ENCODE measurements around the gene GSX1.
"Not testable (repeated sequence)": the region's sequence is repeated elsewhere in the genome, so short reads cannot be mapped to it uniquely, and the experiment has no call there.

GSX1 gene

GRCh38 chr13:27794921-27795717, 2.8 kb downstream of the GSX1 start:
- FAIRE-seq = no peak

- FAIRE-seq = no peak
Measured at GRCh38 chr13:27795718-27796019, 3.4 kb downstream of the GSX1 start.

DNA sequence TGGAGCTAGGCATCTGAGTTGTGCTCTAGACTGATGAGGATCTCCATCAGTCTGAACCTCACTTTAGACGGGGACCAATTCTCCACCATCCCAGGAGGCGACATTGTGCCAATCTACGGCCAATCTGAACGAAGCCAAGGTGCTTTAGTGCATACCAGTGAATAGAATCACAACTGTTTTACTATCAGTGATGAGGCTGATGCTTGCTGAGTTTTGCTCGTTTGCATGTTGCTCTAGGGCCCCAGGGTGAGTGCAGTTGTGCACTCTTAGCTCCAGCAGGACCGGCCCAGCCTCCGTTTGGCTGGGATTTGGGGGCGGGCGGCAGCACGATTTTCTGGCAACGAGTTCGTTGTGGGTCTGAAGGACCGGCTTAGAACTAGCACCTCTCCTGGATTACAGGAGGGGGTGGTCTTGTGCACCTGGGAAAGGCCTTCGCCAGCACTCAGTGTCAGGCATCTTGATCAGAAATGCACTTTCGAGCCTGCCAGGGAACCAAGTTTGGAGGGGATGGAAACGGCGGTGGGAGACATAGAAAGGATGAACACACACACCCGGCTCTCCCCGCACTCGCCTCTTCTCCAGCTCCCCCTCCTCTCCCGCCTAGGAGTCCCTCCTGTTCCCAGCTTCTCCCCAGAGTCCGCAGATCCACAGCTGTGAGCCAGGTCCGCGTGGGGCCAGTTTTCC, 4.4 kb downstream of the GSX1 start:
- FAIRE-seq = no peak

DNA sequence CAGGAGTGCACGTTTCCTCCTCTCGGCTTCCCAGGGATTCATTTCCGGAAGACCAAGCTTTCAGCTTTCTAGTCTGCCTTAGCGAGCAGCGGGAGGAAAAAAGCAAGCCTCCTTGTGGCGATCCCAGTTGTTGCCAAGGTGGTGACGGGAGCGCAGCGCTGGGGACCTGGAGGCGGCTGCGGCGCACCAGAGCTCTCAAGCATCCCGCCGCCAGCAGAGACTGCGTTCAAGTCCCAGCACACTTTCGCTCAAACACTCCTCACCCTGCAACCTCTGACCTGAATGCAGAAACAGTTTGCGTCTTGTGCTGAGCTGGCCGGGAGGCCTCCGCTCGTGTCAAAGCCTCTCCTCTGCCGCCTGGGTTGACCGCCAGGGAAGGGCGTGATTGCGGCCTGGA, 4.9 kb downstream of the GSX1 start:
- FAIRE-seq = no peak

- no peak for FAIRE-seq
Measured at GRCh38 chr13:27806744-27807387, 14.6 kb downstream of the GSX1 start.

DNA sequence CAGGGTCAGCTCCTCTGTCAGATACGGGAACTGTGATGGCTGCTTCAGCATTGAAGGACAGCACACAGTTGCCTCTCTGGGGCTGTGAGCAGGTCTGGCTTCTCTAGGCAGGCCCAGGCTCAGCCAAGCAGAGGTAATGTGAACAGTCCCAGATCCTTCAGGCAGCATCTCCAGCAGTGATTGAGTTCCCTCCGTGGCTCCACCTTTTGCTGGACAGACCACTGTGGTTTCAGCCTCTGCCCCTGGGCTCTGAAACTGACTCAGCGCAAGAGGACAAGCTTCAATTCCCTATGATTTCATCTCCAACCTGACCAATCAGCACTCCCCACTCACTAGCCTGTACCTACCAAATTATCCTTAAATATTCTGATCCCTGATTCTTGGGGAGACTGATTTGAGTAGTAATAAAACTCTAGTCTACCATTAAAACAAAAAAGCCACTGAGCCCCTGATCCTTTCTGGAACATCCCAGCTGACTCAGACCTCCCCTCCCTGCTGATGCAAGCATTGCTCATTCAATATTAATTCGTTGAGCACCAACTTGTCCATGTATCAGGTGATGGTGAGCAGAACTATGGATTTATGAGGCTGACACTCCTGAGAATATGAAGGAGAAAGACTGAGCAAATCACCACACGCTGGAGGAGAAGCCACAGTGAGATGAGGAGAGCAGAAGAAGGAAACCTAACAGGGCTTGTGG, 16.7 kb downstream of the GSX1 start:
- FAIRE-seq = no peak

- no peak for FAIRE-seq
Measured at GRCh38 chr13:27810009-27810408, 17.7 kb downstream of the GSX1 start.

DNA sequence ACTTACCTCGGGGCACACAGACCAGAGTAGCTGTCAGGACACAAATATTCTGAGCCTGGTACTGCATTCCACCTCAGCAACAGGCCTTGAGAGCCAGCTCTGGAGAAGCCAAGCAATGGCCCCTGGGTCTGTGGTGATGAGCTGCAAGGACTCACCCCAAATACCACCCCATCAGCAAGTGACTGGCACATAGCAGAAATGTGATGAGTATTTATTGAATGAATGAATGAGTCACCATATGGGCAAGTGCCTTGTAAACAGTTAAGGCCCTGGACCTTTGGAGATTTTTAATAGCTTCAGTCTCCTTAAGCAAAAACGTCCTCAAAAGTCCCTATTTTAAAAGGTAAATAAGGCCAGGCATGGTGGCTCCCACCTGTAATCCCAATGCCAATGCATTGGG, 18.2 kb downstream of the GSX1 start:
- no peak for FAIRE-seq

GRCh38 chr13:27813826-27814225, 21.5 kb downstream of the GSX1 start:
- no peak for FAIRE-seq

- FAIRE-seq = not testable (repeated sequence)
Measured at GRCh38 chr13:27817832-27818231, 25.5 kb downstream of the GSX1 start.

DNA sequence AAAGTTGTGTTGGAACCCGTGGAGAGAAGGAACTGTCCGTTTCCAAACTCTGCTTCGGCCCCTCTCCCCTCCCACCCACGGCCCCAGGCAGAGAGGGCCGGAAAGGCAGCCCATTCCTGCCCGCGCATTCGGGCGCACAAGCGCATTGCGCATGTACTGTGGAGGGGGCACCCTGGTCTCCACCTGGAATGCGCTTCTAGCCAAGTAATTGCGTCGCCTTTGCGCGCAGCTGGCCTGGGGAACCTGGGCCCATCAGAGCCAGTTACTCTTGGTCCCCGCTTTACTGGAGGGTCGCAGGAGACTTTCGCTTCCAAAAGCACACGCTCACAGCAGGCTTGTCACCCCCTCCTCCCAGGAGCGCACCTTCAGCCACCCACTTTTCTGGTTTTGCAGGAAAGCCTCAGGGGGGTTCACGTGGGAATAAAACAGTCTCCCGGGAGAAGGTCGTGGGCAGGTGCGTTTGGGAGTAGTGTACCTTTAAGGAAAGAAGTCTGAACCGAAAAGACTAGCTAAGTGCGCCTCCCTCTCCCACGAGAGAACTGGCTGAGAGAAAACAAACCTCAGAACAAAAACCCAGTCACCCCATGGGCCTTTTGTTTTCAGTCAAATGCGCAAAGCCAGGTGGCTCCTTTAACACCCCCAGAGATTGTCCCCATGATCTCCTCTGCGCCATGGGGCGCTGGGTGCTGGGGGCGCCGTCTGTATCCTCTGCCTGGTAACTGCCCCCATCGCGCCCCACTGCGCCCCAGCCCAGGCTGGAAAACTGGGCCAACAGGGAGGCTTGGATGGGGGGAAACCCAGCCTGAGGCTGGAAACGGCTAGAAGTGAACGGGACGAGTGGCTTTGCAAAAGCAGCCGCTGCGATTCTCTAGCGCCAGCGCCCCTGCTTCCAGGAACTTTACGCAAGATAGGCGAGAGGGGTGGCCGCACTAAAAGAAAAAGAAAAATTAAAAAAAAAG, 28.5 kb downstream of the GSX1 start:
- FAIRE-seq = no peak

DNA sequence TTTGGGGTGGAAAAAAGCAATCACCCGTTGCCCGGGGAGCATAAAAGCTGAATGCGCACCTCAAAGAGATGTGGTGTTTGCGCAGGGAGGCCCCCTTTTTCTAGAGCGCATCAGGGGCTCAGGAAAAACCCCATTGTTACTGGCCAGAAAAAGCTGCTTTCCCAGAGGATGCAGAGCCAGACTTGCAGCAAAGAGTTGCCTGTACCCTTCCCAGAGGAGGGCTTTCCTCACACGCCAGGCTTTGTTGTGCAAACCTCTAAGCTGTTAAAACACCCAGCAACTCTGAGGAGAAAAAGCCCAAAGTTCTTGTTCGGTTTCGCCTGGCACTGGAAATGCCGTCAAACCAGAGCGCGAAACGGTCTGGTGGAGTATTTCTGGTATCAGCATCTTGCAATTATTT, 29.3 kb downstream of the GSX1 start:
- no peak for FAIRE-seq

GRCh38 chr13:27822258-27822872, 30.1 kb downstream of the GSX1 start:
- FAIRE-seq = no peak

DNA sequence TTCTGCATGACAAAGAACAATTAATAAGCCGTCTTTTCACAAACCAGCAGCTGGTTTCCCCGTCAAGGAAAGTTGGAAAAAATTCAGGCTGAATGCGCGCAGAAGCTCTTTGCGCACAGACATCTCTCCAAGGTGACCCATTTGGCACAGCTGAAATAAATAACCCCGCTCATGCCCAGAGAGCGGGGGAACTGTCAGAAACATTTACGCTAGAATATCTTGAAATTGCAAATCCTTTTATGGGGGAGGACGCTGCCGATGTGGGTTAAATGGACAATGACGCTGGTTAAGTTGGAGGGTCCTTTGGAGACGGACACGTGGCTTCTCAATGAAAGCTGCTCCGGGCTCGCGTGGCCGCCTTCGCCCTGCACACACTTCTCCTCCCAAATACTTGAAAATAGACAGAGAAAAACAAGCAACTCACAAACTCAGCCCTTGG, 30.6 kb downstream of the GSX1 start:
- no peak for FAIRE-seq

DNA sequence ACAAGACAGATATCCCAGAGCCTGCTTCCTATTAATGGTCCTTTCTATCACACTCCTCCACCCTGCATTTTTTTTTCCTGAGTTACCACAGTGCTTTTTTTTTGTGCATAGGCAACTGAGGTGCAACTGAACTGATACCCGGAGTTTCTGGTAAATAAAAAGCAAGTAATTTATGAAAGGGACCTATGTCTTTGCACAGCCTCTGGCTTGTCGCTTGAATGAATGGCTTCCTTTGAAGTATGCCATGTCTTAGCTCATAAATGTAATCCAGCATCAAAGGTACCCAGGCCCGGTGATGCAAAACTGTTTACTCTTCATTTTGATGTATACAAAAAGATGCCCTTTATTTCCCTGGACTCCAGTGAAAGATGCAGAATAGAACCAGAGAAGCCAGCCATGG, 31.8 kb downstream of the GSX1 start:
- FAIRE-seq = no peak

DNA sequence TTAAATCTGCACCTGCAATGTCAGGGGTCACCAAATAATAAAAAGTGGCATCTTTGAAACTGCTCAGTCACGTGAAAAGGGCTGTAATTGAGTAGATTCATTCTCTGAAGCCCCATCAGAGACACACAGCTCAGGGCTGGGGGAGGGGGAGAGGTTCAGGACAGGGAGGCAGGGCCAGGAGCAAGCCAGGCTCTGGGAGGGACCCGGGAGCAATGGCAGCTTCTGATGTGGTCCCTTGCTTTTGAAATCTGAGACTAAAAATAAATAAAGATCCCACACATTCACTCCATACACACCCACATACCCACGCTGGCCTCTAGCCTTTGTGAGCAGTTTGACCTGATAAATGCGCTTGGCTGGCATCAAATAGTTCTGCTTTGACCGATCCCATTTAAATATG, 32.8 kb downstream of the GSX1 start:
- no peak for FAIRE-seq

- no peak for FAIRE-seq
Measured at GRCh38 chr13:27826379-27827353, 34.4 kb downstream of the GSX1 start.

DNA sequence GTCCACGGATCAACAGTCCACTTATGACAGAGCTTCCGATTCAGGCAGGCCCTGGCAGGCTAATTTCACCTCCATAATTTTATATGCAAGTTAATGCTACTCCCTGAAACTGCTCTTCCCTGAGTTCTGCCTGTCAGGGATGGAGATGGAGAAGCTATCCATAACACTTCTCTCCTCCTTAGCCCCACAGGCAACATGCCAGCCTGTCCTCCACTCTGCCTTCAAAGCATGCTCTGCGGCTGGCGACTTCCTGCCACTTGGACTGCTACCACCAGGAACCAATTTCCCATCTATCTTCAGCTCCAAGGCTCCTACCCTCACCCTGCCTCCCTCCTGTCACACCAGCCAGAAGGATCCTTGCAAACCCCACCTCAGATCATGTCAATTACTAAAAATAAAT, 35.4 kb downstream of the GSX1 start:
- FAIRE-seq = no peak

- no peak for FAIRE-seq
Measured at GRCh38 chr13:27830010-27830409, 37.7 kb downstream of the GSX1 start.

DNA sequence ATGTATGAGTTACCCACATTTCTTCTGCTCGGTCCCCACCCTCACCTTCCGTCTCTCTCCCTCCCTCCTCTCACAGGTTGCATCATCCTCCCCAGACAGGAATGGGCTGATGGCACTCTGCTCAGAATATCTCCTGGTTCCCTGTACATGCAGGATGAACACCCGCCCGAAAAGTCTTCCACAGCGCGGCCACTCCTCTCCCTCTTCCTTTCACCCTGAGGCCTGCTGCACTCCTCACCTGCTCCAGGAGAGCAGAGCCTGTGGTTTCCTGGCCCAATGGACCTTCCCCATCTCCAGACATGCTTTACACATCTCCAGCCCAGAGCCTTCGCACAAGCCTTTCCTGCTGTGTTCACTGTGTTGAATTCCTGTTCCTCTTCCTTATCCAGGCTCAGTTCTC, 40.9 kb downstream of the GSX1 start:
- FAIRE-seq = no peak

GRCh38 chr13:27834095-27834494, 41.8 kb downstream of the GSX1 start:
- FAIRE-seq = no peak
